C4-2B (cell line): ENCODE results near the gene FOXF1.

Experiments
- H3K27ac ChIP-seq: fragments of 450-650 bp; 2 replicates; pipeline ENCODE4 v1.5.1; 2017
- CTCF ChIP-seq: fragments of 450-650 bp; conservative IDR thresholded peaks from 2 replicates; pipeline ENCODE4 v1.5.1; 2017; ENCODE audit warnings: mild to moderate bottlenecking
- ZFX ChIP-seq: fragments of 450-650 bp; IDR thresholded peaks from 2 replicates; pipeline ENCODE4 v1.6.1; 2017

FOXF1 gene

GRCh38 chr16:86510465-86511261 lies at the start of gene FOXF1:
FOXF1 (plus strand) TSS chr16:86510527; CDS start chr16:86510570, 43 bp downstream.
- no peak within 1 kb of the TSS for H3K27ac ChIP-seq
- TF ChIP-seq CTCF: no peak
- TF ChIP-seq ZFX: no peak

- no peak for TF ChIP-seq ZFX
- TF ChIP-seq CTCF: no peak
- no peak overlapping the region for H3K27ac ChIP-seq
These were observed 49.3 kb upstream of the FOXF1 start for GRCh38 chr16:86461037-86461436.

GRCh38 chr16:86462334-86463084 lies 47.8 kb upstream of the FOXF1 start:
- TF ChIP-seq CTCF (no peak), ZFX (no peak)
- no peak overlapping the region for H3K27ac ChIP-seq

- H3K27ac ChIP-seq: no peak overlapping the region
- TF ChIP-seq CTCF: no peak
- no peak for TF ChIP-seq ZFX
These were observed 46.3 kb upstream of the FOXF1 start for GRCh38 chr16:86464044-86464443.

GRCh38 chr16:86465434-86465833 lies 44.9 kb upstream of the FOXF1 start:
- H3K27ac ChIP-seq: no peak overlapping the region
- no peak for TF ChIP-seq ZFX

GRCh38 chr16:86466696-86467406 lies 43.5 kb upstream of the FOXF1 start:
- TF ChIP-seq ZFX: no peak
- no peak for TF ChIP-seq CTCF
- no peak overlapping the region for H3K27ac ChIP-seq

- no peak overlapping the region for H3K27ac ChIP-seq
- TF ChIP-seq CTCF (no peak), ZFX (no peak)
These were observed 42.8 kb upstream of the FOXF1 start for GRCh38 chr16:86467490-86467889.
